Glutamatergic neuron (in vitro differentiated cells): ENCODE results near the gene PPP2R3A. TPM values are rescaled to one million over a fixed set of nuclear protein-coding genes. Genes with fewer than 3 reads are reported as not detected.
"Not testable (repeated sequence)": the region's sequence is repeated elsewhere in the genome, so short reads cannot be mapped to it uniquely, and the experiment has no call there.

Source experiments
- DNase-seq: peaks from one replicate; pipeline ENCODE4 v3.0.0; 2022
- H3K27ac Mint-ChIP-seq: one replicate; pipeline ENCODE4 v1.8.0; 2020; ENCODE audit warnings: mild to moderate bottlenecking, mixed read lengths, inconsistent platforms; ENCODE audit not compliant: unreplicated experiment
- H3K27me3 Mint-ChIP-seq: one replicate; pipeline ENCODE4 v1.8.0; 2020; ENCODE audit warnings: mild to moderate bottlenecking, moderate library complexity, mixed read lengths, inconsistent platforms; ENCODE audit not compliant: unreplicated experiment
- H3K36me3 Mint-ChIP-seq: one replicate; pipeline ENCODE4 v1.8.0; 2020; ENCODE audit warnings: mild to moderate bottlenecking, mixed read lengths, inconsistent platforms; ENCODE audit not compliant: unreplicated experiment
- H3K4me1 Mint-ChIP-seq: one replicate; pipeline ENCODE4 v1.8.0; 2020; ENCODE audit warnings: mild to moderate bottlenecking, low read depth, mixed read lengths, inconsistent platforms; ENCODE audit not compliant: unreplicated experiment
- H3K4me3 Mint-ChIP-seq: one replicate; pipeline ENCODE4 v1.8.0; 2020; ENCODE audit warnings: mild to moderate bottlenecking, mixed read lengths, inconsistent platforms; ENCODE audit not compliant: unreplicated experiment
- H3K9me3 Mint-ChIP-seq: one replicate; pipeline ENCODE4 v1.8.0; 2020; ENCODE audit warnings: mild to moderate bottlenecking, moderate library complexity, mixed read lengths, inconsistent platforms; ENCODE audit not compliant: unreplicated experiment
- CTCF ChIP-seq: fragments of 200-600 bp; sonication (generic); IDR thresholded peaks from one replicate; pipeline ENCODE4 v1.5.0; 2021; ENCODE audit not compliant: partially characterized antibody, unreplicated experiment
- total RNA-seq: library from RNA; stranded (reverse); fragmentation: NEBNext Ultra II Directional; extraction: Animal tissue kit (Norgen Biotek cat#: 25700); gene quantifications from one replicate; pipeline ENCODE4 v1.2.1, GENCODE V29; 2021; ENCODE audit not compliant: unreplicated experiment

Gene PPP2R3A
- total RNA-seq, 1 donor from 2014 or later = 13.0 TPM

GRCh38 chr3:136114421-136114820 lies 148.9 kb downstream of the PPP2R3A start:
- H3K9me3 Mint-ChIP-seq = no peaks in the 10 kb centered on the region
- no peak for DNase-seq
- H3K27me3 Mint-ChIP-seq = no peaks in the 10 kb centered on the region
- TF ChIP-seq CTCF = no peak
- no peak overlapping the region for H3K27ac Mint-ChIP-seq
- H3K4me3 Mint-ChIP-seq = no peak overlapping the region
- no peaks in the 10 kb centered on the region for H3K4me1 Mint-ChIP-seq
- H3K36me3 Mint-ChIP-seq = peaks cover 23% of the 10 kb centered on the region

GRCh38 chr3:136119332-136119731 lies 153.8 kb downstream of the PPP2R3A start:
- DNase-seq, H3K27me3 Mint-ChIP-seq, H3K4me1 Mint-ChIP-seq, H3K4me3 Mint-ChIP-seq, H3K9me3 Mint-ChIP-seq, H3K27ac Mint-ChIP-seq: not testable (repeated sequence)
- H3K36me3 Mint-ChIP-seq = peaks cover 15% of the 10 kb centered on the region

GRCh38 chr3:136119783-136120182 lies 154.3 kb downstream of the PPP2R3A start:
- H3K4me1 Mint-ChIP-seq, H3K9me3 Mint-ChIP-seq, DNase-seq, H3K4me3 Mint-ChIP-seq, H3K27ac Mint-ChIP-seq, H3K27me3 Mint-ChIP-seq: not testable (repeated sequence)
- H3K36me3 Mint-ChIP-seq = peaks cover 15% of the 10 kb centered on the region

GRCh38 chr3:136120373-136121348 lies 155.1 kb downstream of the PPP2R3A start:
- no peak for TF ChIP-seq CTCF
- peaks cover 13% of the 10 kb centered on the region for H3K36me3 Mint-ChIP-seq

GRCh38 chr3:136122006-136122405 lies 156.5 kb downstream of the PPP2R3A start:
- TF ChIP-seq CTCF = no peak
- DNase-seq = no peak
- Mint-ChIP-seq H3K36me3 (peaks cover 8% of the 10 kb centered on the region), H3K4me1 (no peaks in the 10 kb centered on the region), H3K27me3 (no peaks in the 10 kb centered on the region), H3K4me3 (no peak overlapping the region), H3K9me3 (no peaks in the 10 kb centered on the region), H3K27ac (no peak overlapping the region)

More at GRCh38 chr3:136120373-136121348, 155.1 kb downstream of the PPP2R3A start:
- H3K27ac Mint-ChIP-seq = no peak overlapping the region
- no peak overlapping the region for H3K4me3 Mint-ChIP-seq
- no peak for DNase-seq
- no peaks in the 10 kb centered on the region for H3K4me1 Mint-ChIP-seq
- no peaks in the 10 kb centered on the region for H3K27me3 Mint-ChIP-seq
- H3K9me3 Mint-ChIP-seq = no peaks in the 10 kb centered on the region

GRCh38 chr3:136131647-136132046 lies 166.1 kb downstream of the PPP2R3A start:
- not testable (repeated sequence) for H3K4me3 Mint-ChIP-seq, H3K27ac Mint-ChIP-seq, H3K4me1 Mint-ChIP-seq, H3K9me3 Mint-ChIP-seq, DNase-seq, H3K27me3 Mint-ChIP-seq
- H3K36me3 Mint-ChIP-seq = peaks cover 15% of the 10 kb centered on the region
